Breast epithelium (tissue), 4 donors: ENCODE data around the gene TECPR1. TPM values are rescaled to one million over a fixed set of nuclear protein-coding genes. Genes with fewer than 3 reads are reported as not detected.

ENCODE experiments used
- DNase-seq, 2 donors: peaks; one replicate each; pipeline ENCODE4 v3.0.0-alpha.2; 2019; ENCODE audit warnings: low spot score in 2 of 2
- H3K27ac ChIP-seq, 2 donors: fragments of 200-600 bp; sonication (generic) in 1 of 2; one replicate each; pipeline ENCODE4 v1.5.1; 2016 to 2019; ENCODE audit warnings: mild to moderate bottlenecking in 1 of 2
- H3K27me3 ChIP-seq, 2 donors: fragments of 200-600 bp; sonication (generic) in 1 of 2; one replicate each; pipeline versions ENCODE4 v1.5.1 to v1.6.0; 2017 to 2019; ENCODE audit warnings: control low read depth in 1 of 2, mild to moderate bottlenecking in 1 of 2
- H3K36me3 ChIP-seq: fragments of 200-600 bp; one replicate; pipeline ENCODE4 v1.5.1; 2019
- H3K4me1 ChIP-seq, 2 donors: fragments of 200-600 bp; sonication (generic); one replicate each; pipeline ENCODE4 v1.5.1; 2016 to 2019; ENCODE audit warnings: control low read depth in 1 of 2
- H3K4me3 ChIP-seq, 3 donors: fragments of 200-600 bp; sonication (generic); 1 replicate in 2 of 3; 2 replicates in 1 of 3; pipeline ENCODE4 v1.5.1; 2016 to 2019; ENCODE audit warnings: mild to moderate bottlenecking in 3 of 3, moderate library complexity in 2 of 3
- H3K9me3 ChIP-seq, 2 donors: fragments of 200-600 bp; sonication (generic) in 1 of 2; one replicate each; pipeline ENCODE4 v1.5.1; 2016 to 2019; ENCODE audit warnings: control low read depth in 1 of 2
- CTCF ChIP-seq, 3 donors: fragments of 450-650 bp; IDR thresholded peaks; one replicate each; pipeline ENCODE4 v1.5.1; 2016 to 2017; ENCODE audit warnings: antibody characterized with exemption in 3 of 3, mild to moderate bottlenecking in 3 of 3, moderate library complexity in 3 of 3
- POLR2A ChIP-seq: fragments of 450-650 bp; IDR thresholded peaks from one replicate; pipeline ENCODE4 v1.6.1; 2016; ENCODE audit warnings: antibody characterized with exemption, mild to moderate bottlenecking, moderate library complexity
- POLR2AphosphoS5 ChIP-seq, 3 donors: sonication (generic); formaldehyde crosslinking; IDR thresholded peaks; one replicate each; pipeline ENCODE4 v1.6.1; 2017; ENCODE audit warnings: antibody characterized with exemption in 3 of 3
- intact Hi-C: fragments of 100-400 bp; cut with DNase I; formaldehyde crosslinking; loops from one replicate; pipeline ENCODE4 v1.15.1; 2023; ENCODE audit warnings: low total_unique reads
- total RNA-seq, 3 donors: library from RNA; depleted of rRNA; stranded (reverse); fragments of >200 nt; gene quantifications; one replicate each; pipeline ENCODE4 v1.1.0, GENCODE V29; 2016

Gene TECPR1
- total RNA-seq, 3 donors from 2014 or later: 14.7 to 29.7 (median 28.8) TPM

GRCh38 chr7:98234429-98235147, 17.4 kb downstream of the TECPR1 start:
- intact Hi-C loops: no loop called here
- no peaks in the 10 kb centered on the region for H3K36me3 ChIP-seq
- no peaks in the 10 kb centered on the region for H3K4me1 ChIP-seq
- H3K27ac ChIP-seq: no peak overlapping the region
- no peaks in the 10 kb centered on the region for H3K27me3 ChIP-seq
- DNase-seq: no peak
- no peaks in the 10 kb centered on the region for H3K9me3 ChIP-seq
- H3K4me3 ChIP-seq: no peak overlapping the region
- TF ChIP-seq CTCF (IDR thresholded peaks at IDR 0.05): no peak

- no peak for DNase-seq
- no peaks in the 10 kb centered on the region for H3K4me1 ChIP-seq
- intact Hi-C loops: no loop called here
- H3K36me3 ChIP-seq: no peaks in the 10 kb centered on the region
- H3K9me3 ChIP-seq: no peaks in the 10 kb centered on the region
- no peak for TF ChIP-seq POLR2A
- no peak for TF ChIP-seq POLR2AphosphoS5 (IDR thresholded peaks at IDR 0.05)
- TF ChIP-seq CTCF (IDR thresholded peaks at IDR 0.05): no peak
- H3K27me3 ChIP-seq: no peaks in the 10 kb centered on the region
- no peak overlapping the region for H3K4me3 ChIP-seq
- no peak overlapping the region for H3K27ac ChIP-seq
Observed at GRCh38 chr7:98233219-98234070, 18.6 kb downstream of the TECPR1 start.

GRCh38 chr7:98232799-98233198, 19.2 kb downstream of the TECPR1 start:
- Histone ChIP-seq H3K9me3 (no peaks in the 10 kb centered on the region), H3K4me1 (no peaks in the 10 kb centered on the region), H3K4me3 (no peak overlapping the region), H3K27ac (no peak overlapping the region), H3K27me3 (no peaks in the 10 kb centered on the region), H3K36me3 (no peaks in the 10 kb centered on the region)
- intact Hi-C loops: no loop called here
- TF ChIP-seq CTCF (IDR thresholded peaks at IDR 0.05) (no peak), POLR2AphosphoS5 (IDR thresholded peaks at IDR 0.05) (no peak), POLR2A (no peak)
- DNase-seq: no peak

GRCh38 chr7:98232263-98232585, 19.8 kb downstream of the TECPR1 start:
- no peaks in the 10 kb centered on the region for H3K4me1 ChIP-seq
- no peaks in the 10 kb centered on the region for H3K9me3 ChIP-seq
- no peaks in the 10 kb centered on the region for H3K27me3 ChIP-seq
- H3K27ac ChIP-seq: no peak overlapping the region
- no peak for DNase-seq
- TF ChIP-seq POLR2AphosphoS5 (IDR thresholded peaks at IDR 0.05) (no peak), CTCF (IDR thresholded peaks at IDR 0.05) (no peak), POLR2A (no peak)
- no peak overlapping the region for H3K4me3 ChIP-seq
- no peaks in the 10 kb centered on the region for H3K36me3 ChIP-seq
- intact Hi-C loops: no loop called here
